Measurements from ENCODE around the gene DCN. TPM values are rescaled to one million over a fixed set of nuclear protein-coding genes. Genes with fewer than 3 reads are reported as not detected.

DCN gene
- total and polyA plus RNA-seq, 8 donors: 966 to 2,064 (median 1,730) TPM

- TF ChIP-seq CTCF (IDR thresholded peaks at IDR 0.05): no peak
- H3K9me3 ChIP-seq: peaks cover 0 to 27% of the 10 kb centered on the region in 2 donors
- no peak overlapping the region for H3K27ac ChIP-seq
- DNase-seq (no peak), ATAC-seq (no peak)
- H3K27me3 ChIP-seq: no peaks in the 10 kb centered on the region
- intact Hi-C loops (cut with DNase I): no loop called here
- H3K4me3 ChIP-seq: no peak overlapping the region
- H3K36me3 ChIP-seq: no peaks in the 10 kb centered on the region
- H3K4me1 ChIP-seq: no peaks in the 10 kb centered on the region
Observed at GRCh38 chr12:91091916-91092715, 90.5 kb downstream of the DCN start.

Other genes starting within 250 kb of the DCN start
- not detected for gene CCER1, start 227.6 kb downstream of the DCN start, total RNA-seq
- not detected for gene CCER1, start 227.6 kb downstream of the DCN start, polyA plus RNA-seq (ENCODE audit: insufficient read length in 6 of 6)
- under 1 TPM in 1 of 2 donors, not detected in 1; 0.47 TPM for gene EPYC, start 177.8 kb downstream of the DCN start, total RNA-seq
- under 1 TPM in 2 of 6 donors, not detected in 4; 0.13 to 0.15 TPM for gene EPYC, start 177.8 kb downstream of the DCN start, polyA plus RNA-seq (ENCODE audit: insufficient read length in 6 of 6)
- under 1 TPM; 0.13 to 0.26 TPM for gene KERA, start 124.8 kb downstream of the DCN start, total RNA-seq
- under 1 TPM; 0.10 to 0.21 (median 0.16) TPM for gene KERA, start 124.8 kb downstream of the DCN start, polyA plus RNA-seq (ENCODE audit: insufficient read length in 6 of 6)
- 1,000 to 10,000 TPM in 1 of 2 donors, 100 to 1,000 TPM in 1; 605 to 1,088 TPM for gene LUM, start 71.3 kb downstream of the DCN start, total RNA-seq
- gene LUM, start 71.3 kb downstream of the DCN start, polyA plus RNA-seq (ENCODE audit: insufficient read length in 6 of 6): 100 to 1,000 TPM; 754 to 962 (median 884) TPM